HG02943 (cell line): ENCODE measurements around the gene RNGTT.
"Not testable (repeated sequence)": the region's sequence is repeated elsewhere in the genome, so short reads cannot be mapped to it uniquely, and the experiment has no call there.

Experiments used
- ATAC-seq: cut with Tn5 transposase; IDR thresholded peaks from one replicate; pipeline ENCODE4 v1.9.1; 2021; ENCODE audit warnings: mild to moderate bottlenecking, low read depth, moderate library complexity; ENCODE audit not compliant: unreplicated experiment

RNGTT gene

DNA sequence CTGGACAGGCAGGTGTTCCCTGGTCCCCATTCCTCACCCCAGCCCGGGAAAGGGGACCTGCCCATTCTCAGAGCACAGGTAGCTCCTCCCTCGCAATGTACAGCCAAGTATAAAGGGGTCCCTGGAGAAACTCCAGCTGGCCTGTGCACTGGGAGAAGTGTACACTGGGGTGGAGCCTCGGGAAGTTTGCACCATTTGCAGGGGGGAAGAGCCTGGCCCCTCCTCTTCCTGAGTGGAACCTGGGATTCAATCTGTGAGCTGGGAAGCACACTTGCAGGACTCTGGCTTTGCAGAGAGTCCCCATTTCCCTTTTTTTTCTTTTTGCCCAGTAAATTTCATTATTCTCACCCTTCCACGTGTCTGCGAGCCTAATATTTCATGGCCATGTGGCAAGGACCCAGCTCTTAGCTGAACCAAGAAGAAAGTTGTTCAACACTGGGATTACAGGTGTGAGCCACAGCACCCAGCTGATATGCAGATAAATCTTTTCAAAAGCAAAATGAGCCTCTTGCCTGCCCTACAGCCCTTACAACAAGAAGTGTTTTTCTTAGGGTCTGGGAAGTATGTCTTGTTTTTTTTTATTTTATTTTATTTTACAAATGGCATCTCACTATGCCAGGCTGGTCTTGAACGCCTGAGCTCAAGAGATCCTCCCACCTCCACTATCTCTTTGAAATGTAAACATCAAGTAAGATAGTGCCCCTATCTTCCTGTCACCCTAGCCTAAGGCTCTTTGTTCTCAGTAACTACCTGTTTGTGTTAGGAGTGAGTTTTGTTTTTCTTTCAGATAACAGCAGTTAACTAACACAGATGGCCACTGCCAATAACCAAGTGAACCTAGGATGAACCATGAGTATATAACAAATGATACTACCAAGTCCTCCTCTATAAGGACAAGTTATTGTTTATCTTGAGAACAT lies 9.3 kb upstream of the RNGTT start:
- no peak for ATAC-seq

DNA sequence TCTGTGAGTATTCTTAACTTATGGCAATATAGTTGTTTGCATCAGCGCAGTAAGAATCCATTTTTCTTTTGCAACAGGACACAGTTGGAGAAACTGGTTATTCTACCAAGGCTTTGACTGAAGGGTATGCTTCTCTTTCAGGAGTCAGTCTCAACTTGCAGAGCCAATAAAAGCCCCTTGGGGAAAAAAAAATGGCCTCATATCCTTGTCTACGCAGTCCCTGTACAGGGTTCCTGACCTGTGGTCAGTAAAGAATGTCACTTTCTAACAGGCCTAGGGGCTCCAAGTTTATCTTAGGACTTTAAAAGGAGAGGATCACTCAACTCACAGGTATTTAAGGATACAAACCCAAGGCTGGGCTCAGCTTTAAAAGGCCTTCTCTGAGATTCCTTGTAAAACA lies 6.9 kb upstream of the RNGTT start:
- no peak for ATAC-seq

DNA sequence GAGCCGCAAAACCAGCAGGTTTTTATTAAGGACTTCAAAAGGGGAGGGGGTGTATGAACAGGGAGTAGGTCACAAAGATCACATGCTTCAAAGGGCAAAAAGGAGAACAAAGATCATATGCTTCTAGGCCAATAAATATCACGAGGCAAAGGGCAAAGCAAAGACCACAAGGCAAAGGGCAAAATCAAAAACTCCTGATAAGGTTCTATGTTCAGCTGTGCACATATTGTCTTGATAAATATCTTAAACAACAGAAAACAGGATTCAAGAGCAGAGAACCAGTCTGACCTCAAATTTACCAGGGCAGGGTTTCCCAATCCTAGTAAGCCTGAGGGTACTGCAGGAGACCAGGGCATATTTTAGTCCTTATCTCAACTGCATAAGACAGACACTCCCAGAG lies 5.8 kb upstream of the RNGTT start:
- not testable (repeated sequence) for ATAC-seq

DNA sequence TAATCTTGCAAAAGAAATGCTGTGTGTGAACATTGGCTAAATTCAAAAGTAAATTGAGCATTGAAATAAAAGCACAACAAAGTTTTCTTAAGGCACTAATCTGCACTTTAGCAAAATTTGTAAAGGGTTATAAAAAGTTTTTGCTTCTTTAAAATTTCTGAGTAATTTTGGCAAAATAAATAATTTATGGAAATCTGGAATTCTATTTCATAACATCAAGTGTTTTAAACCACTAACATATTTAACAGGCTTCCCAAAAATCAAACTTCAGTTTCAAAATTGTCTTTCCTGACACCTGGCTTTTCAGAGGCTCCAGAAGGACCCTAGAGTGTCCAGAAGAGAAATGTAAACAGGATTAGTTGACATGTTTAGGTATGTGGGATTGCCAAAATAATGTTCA lies 4.5 kb upstream of the RNGTT start:
- no peak for ATAC-seq

DNA sequence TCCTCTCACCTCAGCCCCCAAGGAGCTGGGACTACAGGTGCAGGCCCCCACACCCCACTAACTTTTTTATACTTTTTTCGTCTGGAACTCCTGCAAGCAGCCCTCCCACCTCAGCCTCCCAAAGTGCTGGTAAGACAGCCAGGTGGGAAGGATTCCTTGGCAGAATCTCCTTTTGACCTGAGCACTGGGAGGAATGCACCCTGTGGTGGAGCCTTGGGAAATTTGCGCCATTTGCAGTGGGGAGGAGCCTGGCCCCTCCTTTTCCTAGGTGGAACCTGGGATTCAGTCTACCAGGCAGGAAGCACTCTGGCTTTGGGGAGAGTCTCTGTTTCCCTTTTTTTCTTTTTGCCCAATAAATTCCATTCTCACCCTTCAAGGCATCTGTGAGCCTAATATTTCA lies 2.3 kb upstream of the RNGTT start:
- no peak for ATAC-seq

DNA sequence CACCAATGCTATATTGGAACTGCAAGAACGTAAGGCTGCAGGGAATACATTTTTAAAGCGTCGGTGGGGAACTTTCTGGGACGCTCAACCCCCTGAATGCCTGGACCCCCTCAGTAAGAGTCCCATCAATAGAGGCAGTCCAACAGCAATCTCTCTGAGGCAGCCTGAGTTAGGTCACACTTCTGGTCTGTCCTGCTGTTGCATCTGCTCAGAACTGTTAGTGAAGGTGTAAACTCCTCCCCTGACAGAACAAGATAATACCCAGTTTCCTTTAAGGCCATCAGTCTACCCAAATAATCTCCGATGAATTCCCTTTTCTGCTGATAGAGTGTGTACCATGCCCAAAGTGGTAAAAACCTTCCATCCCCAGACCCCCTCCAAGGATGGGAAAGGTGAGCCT lies 1.1 kb upstream of the RNGTT start:
- ATAC-seq = no peak

DNA sequence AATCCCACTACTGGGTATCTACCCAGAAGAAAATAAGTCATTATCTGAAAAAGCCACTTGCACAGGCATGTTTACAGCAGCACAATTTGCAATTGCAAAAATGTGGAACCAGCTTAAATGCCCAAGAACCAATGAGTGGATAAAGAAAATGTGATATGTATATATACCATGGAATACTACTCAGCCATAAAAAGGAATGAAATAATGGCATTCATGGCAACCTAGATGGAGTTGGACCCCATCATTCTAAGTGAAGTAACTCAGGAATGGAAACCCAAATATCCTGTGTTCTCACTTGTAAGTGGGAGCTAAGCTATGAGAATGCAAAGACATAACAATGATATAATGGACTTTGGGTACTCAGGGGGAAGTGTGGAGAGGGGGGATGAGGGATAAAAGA lies 4.6 kb downstream of the RNGTT start:
- ATAC-seq = no peak

DNA sequence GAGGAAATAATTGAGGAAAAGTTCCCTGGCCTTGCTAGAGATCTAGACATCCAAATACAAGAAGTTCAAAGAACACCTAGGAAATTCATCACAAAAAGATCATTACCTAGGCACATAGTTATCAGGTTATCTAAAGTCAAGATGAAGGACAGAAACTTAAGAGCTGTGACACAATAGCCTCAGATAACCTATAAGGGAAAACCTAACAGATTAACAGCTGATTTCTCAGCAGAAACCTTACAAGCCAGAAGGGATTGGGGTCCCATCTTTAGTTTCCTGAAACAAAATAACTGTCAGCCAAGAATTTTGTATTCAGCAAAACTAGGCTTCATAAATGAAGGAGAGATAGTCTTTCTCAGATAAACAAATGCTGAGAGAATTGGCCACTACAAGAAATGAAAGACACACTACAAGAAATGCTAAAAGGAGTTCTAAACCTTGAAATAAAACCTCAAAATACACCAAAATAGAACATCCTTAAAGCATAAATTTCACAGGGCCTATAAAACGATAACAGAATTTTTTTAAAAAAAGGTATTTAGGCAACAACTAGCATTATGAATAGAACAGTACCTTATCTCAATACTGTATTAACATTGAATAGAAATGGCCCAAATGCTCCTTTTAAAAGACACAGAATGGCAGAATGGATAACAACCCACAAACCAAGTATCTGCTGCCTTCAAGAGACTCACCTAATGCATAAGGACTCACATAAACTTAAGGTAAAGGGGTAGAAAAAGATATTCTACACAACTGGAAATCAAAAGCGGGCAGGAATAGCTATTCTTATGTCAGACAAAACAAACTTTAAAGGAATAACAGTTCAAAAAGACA lies 9.7 kb downstream of the RNGTT start:
- ATAC-seq = no peak

DNA sequence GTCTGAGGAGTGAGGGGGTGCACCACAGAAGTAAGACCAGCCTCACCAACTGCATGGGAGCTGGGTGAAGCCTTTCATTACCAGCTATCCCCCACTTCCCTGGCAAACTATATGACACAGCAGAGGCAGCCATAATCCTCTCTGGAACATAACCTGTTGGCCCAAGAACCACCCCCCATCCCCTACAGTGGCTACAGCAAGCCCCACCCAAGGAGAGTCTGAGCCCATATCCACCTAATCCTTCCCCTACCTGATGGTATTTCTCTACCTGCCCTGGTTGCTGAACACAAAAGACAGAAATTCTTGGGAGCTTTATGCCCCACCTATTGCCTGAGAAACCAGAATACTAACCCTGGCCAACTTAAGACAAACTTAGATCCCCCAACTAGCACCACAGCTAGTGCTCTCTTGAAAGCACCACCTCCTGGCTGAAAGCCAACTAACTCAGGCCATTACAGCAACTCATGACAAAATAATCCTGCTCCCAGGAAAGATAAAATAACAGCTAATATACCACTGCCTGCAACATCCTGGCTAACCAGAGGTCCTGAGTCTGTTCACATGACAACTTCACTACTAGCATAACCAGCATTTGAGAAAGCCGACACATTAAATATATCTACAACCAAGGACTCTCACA lies 11.2 kb downstream of the RNGTT start:
- ATAC-seq = no peak

DNA sequence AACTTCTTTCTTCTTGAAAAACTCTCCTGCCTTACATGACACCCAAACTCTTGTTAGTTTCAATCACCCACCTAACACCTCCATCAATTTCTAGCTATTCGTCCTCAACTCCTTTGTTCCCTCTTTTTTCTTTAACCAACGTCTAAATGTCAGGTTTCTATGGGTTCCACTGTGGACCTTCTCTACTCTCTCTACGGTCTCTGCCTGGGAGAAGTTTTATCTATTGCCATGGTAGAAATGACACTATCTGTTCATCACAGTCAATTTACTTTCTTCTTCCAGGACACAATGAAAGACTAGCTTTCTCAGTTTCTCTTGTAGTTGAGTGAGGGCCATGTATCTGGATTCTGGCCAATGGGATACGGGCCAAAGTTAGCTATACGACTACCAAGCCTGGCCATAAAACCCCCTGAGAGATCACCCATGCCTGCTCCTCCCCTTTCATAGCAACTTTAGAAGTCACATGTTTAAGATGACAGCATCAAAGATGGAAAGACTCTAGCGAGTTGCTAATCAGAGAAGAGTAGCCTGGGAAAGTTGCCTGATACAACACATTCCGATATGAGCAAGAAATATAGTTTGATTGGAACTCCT lies 17.9 kb downstream of the RNGTT start:
- ATAC-seq = no peak

DNA sequence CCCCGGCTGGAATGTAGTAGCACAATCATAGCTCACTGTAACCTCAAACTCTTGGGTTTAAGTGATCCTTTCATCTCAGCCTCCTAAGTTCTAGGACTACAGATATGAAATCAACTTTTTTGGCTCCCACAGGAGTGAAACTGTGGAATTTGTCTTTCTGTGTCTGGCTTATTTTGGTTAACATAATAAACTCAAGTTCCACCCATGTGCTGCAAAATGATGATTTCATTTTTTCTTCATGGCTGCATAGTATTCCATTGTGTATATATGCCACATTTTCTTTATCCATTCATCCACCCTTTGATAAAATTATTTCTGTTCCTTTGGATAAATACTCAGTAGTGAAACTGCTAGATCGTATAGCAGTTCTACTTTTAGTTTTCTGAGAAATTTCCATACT lies 29.9 kb downstream of the RNGTT start:
- no peak for ATAC-seq

DNA sequence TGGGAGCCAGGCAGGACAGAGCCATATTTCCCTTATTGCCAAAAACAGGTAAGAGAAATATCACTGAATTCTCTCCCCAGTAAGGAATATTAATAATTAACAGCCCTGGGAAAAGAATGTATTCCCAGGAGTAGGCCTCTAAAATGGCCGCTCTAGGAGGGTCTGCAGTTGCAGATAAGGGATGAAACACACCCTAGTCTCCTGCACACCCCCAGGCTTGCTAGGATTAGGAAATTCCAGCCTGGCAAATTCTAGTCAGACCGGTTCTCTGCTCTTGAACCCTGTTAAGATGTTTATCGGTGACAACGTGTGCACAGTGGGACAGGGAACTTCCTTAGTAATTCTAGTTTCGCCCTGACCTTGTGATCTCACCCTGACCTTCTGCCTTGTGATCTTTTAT lies 31.4 kb downstream of the RNGTT start:
- ATAC-seq = not testable (repeated sequence)

DNA sequence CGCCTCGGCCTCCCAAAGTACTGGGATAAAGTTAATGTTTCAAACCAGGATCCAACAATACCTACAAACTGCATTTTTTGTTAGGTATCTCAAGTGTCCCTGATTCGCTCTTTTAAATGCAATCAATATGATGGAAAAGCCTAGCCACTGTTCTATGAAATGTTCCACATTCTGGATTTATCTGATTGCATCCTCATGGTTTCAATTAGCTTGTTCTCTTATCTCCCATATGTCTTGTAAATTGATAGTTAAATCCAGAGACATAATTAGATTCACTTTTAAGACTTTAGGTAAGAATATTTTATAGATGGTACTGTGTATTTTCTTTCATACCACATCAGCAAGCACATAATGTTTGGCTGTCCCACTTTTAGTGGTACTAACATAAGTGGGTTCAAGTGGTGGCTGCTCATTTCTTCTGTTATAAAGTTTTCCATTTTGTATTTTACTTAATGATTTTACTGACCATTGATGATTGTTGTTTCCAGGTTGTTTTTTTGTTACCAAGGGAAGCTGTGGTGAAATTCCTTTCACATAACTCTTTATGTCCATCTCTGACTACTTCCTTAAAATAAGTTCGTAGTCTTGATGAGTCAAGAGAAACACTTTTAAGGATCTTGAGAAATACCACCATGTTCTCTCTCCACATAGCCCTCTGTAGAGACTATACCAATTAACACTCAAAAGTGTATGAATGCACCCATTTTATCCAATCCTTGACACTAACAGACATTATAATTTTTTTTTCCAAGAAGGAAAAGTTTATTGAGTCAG lies 40.5 kb downstream of the RNGTT start:
- no peak for ATAC-seq

DNA sequence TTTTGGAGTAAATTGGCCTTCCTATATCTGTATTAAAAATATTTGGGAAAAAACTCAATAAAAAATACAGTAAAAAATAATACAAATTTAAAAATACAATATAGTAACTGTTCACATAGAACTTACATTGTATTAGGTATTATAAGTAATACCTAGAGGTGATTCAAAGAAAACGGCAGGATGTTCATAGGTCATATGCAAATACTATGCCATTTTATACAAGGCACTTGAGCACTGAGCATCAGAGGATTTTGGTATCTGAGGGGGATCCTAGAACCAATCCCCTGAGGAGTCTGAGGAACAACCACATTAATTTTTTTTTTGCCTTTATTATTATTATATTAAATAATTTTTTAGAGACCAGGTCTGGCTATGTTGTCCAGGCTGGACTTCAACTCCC lies 41.7 kb downstream of the RNGTT start:
- ATAC-seq = no peak

DNA sequence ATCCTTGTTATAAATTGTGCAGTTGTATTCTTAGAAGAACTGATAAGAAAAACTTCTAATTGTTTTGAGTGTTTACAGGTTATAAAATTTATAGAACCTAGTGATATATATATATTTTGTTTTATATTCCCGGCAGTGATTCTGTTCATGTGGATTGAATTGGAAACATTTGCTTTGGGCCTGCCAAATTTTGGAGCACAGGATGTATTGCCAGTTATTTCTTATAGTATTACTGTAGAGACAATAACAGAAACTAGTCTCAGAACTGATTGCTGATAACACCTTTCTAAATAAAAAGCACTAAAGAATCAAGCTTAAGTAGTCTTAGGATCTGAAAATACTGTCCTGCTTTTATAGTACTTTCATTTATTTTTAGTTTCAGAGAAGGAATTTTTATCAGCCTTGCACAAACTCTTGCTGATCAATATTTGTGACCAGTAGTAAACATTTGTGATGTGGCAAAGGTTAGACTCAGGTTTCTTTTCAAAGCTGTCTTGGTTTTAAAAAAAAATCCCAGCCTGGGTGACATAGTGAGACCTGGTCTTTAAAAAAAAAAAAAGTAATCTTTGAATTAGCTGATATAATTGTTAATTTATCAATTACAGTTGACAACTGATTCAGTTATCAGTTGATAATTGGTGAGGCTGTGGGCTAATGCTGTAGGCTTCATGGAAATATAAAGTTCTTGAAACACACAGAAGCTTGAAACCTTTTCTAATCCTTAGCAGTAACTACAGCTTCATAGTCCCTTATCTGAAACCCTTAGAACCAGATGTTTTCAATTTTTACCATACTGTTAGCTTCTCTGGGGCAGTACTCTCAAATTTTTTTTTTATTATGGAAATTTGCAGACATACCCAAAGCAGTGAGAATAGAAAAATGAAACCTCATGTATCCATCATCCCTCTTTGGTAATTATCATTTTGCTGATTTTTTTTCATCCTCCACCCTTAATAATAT lies 42.4 kb downstream of the RNGTT start:
- no peak for ATAC-seq

DNA sequence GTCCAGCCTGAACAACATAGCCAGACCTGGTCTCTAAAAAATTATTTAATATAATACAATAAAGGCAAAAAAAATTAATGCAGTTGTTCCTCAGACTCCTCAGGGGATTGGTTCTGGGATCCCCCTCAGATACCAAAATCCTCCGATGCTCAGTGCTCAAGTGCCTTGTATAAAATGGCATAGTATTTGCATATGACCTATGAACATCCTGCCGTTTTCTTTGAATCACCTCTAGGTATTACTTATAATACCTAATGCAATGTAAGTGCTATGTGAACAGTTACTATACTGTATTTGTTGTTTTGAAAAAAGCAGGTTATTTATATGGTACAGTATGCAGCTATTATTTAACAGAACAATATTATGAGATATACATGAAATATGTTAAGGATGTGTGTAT lies 43.3 kb downstream of the RNGTT start:
- ATAC-seq = no peak

DNA sequence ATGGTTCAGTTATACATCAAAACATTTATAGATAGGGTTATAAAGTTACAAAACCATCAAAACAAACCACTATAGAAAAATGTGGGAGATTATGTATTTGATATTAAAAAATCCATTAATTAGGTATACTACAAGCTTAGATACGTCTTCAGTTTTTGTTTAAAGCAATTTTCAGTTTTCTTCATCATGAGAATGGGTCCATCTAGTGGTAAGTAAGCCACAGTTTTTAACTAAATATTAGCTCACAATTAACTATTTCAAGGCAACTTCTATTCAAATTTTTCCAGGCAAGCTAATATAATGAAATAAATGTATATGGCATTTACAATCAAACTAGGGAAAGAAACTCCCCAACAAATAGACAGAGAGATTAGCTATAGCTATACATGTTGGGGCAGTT lies 44.4 kb downstream of the RNGTT start:
- no peak for ATAC-seq

DNA sequence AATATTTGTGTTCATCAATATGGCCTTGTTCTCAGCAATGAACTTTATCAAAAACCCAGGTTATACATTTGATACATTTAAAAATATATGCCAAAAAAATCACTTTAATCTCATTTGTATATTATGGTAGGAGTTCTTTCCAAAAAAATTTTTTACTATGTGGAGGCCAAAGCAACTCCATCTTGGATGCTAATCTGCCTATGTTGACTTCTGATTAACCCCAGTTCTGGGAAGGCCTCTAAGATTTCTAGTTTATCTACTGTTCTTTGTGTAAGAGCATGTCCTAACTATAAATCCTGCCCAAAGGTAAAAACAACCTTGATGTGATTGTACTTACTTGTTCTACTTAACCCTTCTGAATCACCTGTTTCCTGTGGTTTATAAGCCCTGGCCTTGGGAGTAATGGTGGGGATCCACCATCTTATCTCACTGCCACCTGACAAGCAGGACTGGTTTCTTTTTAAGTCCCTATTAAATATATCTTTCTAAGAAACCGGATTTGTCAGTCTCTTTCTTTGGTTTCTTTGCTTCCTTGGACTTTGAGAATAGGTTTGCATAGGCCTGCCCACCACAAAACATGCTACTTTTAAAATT lies 46.7 kb downstream of the RNGTT start:
- ATAC-seq = no peak
